ENCODE measurements around the gene DOCK10.

- TF ChIP-seq CTCF (tag by site-specific recombination; IDR thresholded peaks at IDR 0.05) (no peak), ZNF391 (tag by site-specific recombination; IDR thresholded peaks at IDR 0.05; ENCODE audit: borderline replicate concordance, low read depth) (no peak), ZNF114 (tag by site-specific recombination; IDR thresholded peaks at IDR 0.05) (no peak), KLF10 (tag by site-specific recombination; IDR thresholded peaks at IDR 0.05) (no peak), ZNF639 (tag by site-specific recombination; IDR thresholded peaks at IDR 0.05) (no peak), MZF1 (tag by site-specific recombination; IDR thresholded peaks at IDR 0.05; ENCODE audit: borderline replicate concordance) (no peak), ZNF324 (tag by site-specific recombination; IDR thresholded peaks at IDR 0.05) (no peak), KLF16 (tag by site-specific recombination; IDR thresholded peaks at IDR 0.05) (no peak), REST (tag by site-specific recombination; IDR thresholded peaks at IDR 0.05) (no peak), ATF2 (tag by site-specific recombination; IDR thresholded peaks at IDR 0.05; ENCODE audit: low read depth) (no peak), ZSCAN30 (tag by site-specific recombination; IDR thresholded peaks at IDR 0.05) (no peak)
Observed at GRCh38 chr2:224946895-224947294, 95.4 kb downstream of the DOCK10 start.
